DND-41 (cell line): ENCODE measurements around the gene FASTK.

Source experiments
- CTCF ChIP-seq: IDR thresholded peaks from 2 replicates; pipeline ENCODE4 v1.5.1; 2012; ENCODE audit warnings: borderline replicate concordance, low read length, moderate library complexity, mild to moderate bottlenecking; ENCODE audit not compliant: poor library complexity, severe bottlenecking; ENCODE audit errors: extremely low read depth
- EZH2 ChIP-seq: IDR thresholded peaks from 3 replicates; pipeline ENCODE4 v1.6.1; 2012; ENCODE audit warnings: borderline replicate concordance, low read depth, mild to moderate bottlenecking, moderate library complexity, low read length, inconsistent platforms; ENCODE audit not compliant: severe bottlenecking

GRCh38 chr7:151088856-151089699 is 8.5 kb upstream of the FASTK start:
- no peak for TF ChIP-seq CTCF
- no peak for TF ChIP-seq EZH2
